Left ventricle myocardium superior (tissue), 1 donor: ENCODE results near the gene TNFAIP3. TPM values are rescaled to one million over a fixed set of nuclear protein-coding genes. Genes with fewer than 3 reads are reported as not detected.
A peak's percentile ranks its signal among the peaks of the same experiment; 100 is the strongest.
"Not testable (repeated sequence)": the region's sequence is repeated elsewhere in the genome, so short reads cannot be mapped to it uniquely, and the experiment has no call there.

Source experiments
- ATAC-seq: fragments of 200-7000 bp; cut with Tn5 transposase; one replicate; pipeline ENCODE4 v1.9.1; 2020; ENCODE audit warnings: mild to moderate bottlenecking, moderate library complexity
- DNase-seq: peaks from one replicate; pipeline ENCODE4 v3.0.0-alpha.2; 2020
- intact Hi-C: fragments of 100-400 bp; cut with micrococcal nuclease; formaldehyde crosslinking; loops from one replicate; pipeline ENCODE4 v1.11.0; 2022
- total RNA-seq: library from RNA; stranded (reverse); fragmentation: NEBNext Ultra II Directional; extraction: Animal tissue kit (Norgen Biotek cat#: 25700); gene quantifications from one replicate; pipeline ENCODE4 v1.2.1, GENCODE V29; 2021
- donor health status: DM: no; HTN: yes; CAD: no; lungs with severe emphysema.

Gene TNFAIP3
- total RNA-seq, 1 donor from 2014 or later: 9.9 TPM

DNA sequence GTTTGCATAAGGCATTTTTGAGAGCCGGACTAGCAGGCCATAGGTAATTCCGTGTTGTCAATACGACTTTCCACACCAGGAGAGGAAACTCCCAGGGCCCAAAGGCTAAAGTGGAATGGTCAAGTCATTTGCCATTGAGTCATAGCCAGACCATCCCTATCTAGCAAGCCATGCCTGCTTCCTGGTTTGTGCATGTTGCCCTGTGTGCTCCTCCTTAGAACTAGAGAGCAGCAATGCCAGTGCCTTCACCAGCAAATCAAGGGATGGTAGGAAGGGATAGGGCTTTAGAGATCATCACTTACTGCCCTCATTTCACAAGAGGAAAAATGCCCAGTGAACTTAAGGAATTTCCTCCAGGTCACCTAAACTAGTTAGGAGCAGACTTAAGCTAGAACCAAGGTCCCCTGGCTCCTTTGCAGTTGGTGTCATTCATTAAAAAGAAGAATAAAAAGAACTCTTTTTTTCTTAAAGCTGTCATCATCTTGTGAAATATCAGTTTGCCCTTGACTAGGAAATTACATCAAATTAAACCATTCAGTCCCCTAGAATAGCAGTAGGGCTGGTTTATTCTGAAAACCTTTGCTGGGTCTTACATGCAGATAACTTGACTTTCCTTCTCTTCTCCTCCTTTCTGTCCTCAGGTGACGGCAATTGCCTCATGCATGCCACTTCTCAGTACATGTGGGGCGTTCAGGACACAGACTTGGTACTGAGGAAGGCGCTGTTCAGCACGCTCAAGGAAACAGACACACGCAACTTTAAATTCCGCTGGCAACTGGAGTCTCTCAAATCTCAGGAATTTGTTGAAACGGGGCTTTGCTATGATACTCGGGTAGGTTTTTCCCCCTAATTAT, 7.4 kb downstream of the TNFAIP3 start:
- no peak for ATAC-seq
- intact Hi-C loops: no loop called here
- no peak for DNase-seq

DNA sequence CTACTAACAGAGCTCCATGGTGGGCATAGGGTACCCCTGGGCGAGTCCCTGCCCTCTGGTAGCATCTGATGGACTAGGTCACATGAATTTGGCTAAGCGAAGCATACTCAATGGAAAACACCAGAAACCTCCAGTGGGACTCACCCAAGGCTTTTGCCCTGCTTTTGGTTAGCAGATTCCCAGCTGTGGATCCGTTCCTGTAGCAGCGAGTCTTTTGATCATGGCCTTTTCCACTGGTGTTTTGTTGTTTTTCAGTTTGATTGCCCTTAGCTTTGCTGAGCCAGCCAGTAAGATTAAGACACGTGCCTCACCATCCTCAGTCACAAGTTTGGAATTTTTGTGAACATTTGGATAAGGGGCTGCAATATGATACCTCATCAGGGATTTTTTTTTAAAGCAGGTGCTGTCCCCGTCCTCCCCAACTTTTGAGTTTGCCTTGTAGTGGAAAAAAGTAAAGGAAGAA, 8.0 kb downstream of the TNFAIP3 start:
- intact Hi-C loops: no loop called here
- ATAC-seq (no peak), DNase-seq (no peak)

DNA sequence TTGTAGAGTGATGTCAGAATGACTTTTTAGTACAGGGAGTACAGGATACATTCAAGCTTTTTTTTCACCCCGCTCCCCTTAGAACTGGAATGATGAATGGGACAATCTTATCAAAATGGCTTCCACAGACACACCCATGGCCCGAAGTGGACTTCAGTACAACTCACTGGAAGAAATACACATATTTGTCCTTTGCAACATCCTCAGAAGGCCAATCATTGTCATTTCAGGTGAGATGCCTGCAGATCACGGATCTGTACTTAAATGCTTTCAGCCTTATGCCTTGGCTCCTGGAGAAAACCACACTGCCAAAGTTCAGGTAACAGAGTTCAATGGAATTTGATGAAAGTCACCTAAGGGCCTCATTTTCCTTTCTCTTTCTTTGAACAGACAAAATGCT, 8.5 kb downstream of the TNFAIP3 start:
- no peak for DNase-seq
- intact Hi-C loops: no loop called here
- no peak for ATAC-seq

DNA sequence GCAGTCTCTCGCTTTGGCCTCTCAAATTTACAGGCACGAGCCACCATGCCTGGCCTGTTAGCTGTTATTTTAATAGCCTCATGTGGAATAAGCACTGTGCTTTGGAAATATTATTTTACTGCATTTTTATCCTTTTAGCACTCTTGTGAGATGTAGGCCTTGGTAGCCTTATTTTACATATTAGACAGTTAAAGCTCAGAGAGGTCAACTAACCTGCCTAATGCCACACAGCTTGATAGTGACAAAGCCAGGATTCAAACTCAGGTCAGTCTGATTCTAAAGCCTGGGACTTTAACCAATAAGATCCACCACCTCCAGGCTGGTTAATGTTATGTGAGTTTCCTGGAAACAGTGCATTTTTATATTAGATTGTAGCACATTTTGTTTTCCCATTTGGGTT, 9.5 kb downstream of the TNFAIP3 start:
- no peak for DNase-seq
- intact Hi-C loops: no loop called here
- ATAC-seq: no peak

DNA sequence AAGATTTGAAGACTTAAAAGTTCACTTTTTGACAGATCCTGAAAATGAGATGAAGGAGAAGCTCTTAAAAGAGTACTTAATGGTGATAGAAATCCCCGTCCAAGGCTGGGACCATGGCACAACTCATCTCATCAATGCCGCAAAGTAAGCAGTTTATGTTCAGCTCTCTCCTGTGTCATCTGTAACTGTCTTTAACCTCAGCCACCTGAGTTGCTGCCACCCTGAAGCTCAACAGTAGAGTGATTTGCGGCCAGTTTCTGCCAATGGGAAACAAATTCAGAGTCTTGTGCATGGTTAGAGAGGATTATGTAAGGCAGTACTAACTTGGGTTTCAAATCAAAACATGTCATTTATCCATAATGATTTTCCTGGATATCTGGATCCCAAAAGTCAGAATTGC, 10.1 kb downstream of the TNFAIP3 start:
- intact Hi-C loops: no loop called here
- DNase-seq (no peak), ATAC-seq (no peak)

DNA sequence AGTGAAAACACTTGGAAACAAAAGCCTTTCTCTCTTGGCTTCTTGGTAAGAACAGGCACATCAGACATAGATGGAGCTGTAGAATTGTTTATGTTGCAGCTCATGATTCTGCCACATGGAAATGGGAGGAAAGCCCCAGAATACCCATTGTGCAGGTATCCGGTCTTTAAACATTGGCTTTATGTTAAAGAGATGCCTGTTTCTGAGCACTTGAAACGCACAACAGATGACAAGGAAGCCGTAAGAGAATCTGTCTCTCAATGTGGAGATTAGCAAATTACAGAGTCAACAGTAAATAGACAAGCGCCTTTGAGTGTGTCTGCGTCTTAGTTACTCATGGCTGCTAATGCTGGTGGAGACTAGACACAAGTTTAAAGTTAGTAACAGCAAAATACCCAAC, 10.5 kb downstream of the TNFAIP3 start:
- ATAC-seq (no peak), DNase-seq (no peak)
- intact Hi-C loops: no loop called here

DNA sequence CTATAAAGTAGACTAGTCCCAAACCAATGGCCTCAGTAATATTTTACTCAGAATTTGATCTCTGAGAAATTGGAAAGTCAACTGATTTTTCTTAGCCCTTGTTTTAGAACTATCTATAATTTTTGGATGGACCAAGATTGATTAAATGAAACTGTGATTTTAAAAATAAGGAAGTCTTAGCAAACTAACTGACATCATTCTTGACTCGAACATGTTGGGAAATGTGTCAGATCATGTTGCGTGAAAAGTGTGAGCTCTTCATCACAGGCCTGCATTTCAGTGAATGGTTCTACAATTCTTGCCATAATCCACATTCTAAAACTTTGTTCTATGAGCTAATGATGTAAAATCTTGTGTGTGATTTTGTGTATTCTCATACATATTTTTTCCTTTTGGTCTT, 11.0 kb downstream of the TNFAIP3 start:
- ATAC-seq (no peak), DNase-seq (no peak)
- intact Hi-C loops: no loop called here

DNA sequence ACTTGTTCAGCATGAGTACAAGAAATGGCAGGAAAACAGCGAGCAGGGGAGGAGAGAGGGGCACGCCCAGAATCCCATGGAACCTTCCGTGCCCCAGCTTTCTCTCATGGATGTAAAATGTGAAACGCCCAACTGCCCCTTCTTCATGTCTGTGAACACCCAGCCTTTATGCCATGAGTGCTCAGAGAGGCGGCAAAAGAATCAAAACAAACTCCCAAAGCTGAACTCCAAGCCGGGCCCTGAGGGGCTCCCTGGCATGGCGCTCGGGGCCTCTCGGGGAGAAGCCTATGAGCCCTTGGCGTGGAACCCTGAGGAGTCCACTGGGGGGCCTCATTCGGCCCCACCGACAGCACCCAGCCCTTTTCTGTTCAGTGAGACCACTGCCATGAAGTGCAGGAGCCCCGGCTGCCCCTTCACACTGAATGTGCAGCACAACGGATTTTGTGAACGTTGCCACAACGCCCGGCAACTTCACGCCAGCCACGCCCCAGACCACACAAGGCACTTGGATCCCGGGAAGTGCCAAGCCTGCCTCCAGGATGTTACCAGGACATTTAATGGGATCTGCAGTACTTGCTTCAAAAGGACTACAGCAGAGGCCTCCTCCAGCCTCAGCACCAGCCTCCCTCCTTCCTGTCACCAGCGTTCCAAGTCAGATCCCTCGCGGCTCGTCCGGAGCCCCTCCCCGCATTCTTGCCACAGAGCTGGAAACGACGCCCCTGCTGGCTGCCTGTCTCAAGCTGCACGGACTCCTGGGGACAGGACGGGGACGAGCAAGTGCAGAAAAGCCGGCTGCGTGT, 11.6 kb downstream of the TNFAIP3 start:
- ATAC-seq (peak; percentile 83), DNase-seq (peak; percentile 84)
- intact Hi-C loops: no loop called here

DNA sequence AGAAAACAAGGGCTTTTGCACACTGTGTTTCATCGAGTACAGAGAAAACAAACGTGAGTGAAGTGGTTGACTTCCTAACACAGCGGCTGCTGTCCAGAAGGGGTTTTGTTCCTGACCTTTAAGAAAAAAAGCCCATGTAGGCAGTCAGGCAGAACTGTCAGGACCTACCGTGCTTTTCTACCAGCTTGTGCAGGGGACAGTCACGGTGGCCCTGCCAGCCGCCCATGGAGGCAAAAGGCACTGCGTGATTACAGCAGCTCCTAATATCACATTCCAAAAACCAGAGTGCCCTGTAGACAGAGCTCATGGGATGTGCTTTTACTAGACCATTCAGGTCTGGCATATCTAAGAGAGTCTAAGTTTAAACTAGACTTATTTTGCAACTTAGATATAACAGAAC, 12.2 kb downstream of the TNFAIP3 start:
- DNase-seq: no peak
- ATAC-seq: no peak
- intact Hi-C loops: no loop called here

DNA sequence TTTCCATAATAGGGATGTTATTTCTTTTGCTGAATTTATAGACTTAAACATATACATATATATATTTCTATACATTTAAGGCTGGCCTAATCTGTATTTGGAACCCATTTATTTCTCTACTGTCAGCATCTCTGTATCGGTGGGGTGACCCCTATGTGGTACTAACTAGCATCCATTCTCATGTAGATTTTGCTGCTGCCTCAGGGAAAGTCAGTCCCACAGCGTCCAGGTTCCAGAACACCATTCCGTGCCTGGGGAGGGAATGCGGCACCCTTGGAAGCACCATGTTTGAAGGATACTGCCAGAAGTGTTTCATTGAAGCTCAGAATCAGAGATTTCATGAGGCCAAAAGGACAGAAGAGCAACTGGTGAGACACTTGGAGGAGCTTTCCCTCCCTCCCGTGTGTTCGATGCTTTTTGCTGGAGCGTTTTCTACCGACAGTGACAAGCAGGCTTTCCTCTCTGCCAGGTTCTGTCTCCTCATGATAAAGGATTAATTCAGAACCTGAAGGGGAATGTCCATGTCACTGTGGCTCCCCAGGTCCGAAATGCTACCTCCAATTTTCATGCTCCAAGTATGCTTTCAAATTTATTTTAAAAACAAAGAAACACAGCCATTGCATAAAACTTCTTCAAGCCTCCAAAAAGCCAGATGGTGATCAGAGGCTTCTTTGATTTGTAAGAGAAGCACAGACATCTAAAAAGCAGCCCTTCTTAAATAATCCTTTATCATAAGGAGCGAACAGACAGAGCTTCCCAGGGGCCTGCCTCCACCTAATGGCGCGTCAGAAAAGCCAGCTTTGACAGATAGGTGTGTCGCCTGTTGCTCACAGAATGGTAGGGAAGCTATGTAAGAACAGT, 13.1 kb downstream of the TNFAIP3 start:
- intact Hi-C loops: no loop called here
- ATAC-seq: no peak

DNA sequence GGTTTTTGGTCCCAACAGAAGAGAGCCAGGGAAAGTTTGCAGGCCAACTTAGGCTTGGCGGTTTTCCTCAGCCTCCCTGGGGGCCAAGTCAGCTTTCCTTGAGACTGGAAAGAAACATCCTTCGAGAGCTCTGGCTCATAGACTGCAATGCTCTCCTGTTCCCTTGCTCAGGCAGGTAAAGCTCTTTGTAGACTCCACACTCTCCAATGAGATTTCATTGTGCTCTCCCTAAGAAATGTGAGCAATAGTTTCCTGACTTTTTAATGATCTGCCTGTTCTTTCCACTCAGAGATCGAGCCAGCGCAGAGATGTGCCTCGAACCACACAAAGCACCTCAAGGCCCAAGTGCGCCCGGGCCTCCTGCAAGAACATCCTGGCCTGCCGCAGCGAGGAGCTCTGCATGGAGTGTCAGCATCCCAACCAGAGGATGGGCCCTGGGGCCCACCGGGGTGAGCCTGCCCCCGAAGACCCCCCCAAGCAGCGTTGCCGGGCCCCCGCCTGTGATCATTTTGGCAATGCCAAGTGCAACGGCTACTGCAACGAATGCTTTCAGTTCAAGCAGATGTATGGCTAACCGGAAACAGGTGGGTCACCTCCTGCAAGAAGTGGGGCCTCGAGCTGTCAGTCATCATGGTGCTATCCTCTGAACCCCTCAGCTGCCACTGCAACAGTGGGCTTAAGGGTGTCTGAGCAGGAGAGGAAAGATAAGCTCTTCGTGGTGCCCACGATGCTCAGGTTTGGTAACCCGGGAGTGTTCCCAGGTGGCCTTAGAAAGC, 13.9 kb downstream of the TNFAIP3 start:
- peak; percentile 51 for ATAC-seq
- intact Hi-C loops: no loop called here
- DNase-seq: peak; percentile 62

More for the DNA sequence above, 13.1 kb downstream of the TNFAIP3 start:
- no peak for DNase-seq

DNA sequence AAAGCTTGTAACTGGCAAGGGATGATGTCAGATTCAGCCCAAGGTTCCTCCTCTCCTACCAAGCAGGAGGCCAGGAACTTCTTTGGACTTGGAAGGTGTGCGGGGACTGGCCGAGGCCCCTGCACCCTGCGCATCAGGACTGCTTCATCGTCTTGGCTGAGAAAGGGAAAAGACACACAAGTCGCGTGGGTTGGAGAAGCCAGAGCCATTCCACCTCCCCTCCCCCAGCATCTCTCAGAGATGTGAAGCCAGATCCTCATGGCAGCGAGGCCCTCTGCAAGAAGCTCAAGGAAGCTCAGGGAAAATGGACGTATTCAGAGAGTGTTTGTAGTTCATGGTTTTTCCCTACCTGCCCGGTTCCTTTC, 14.4 kb downstream of the TNFAIP3 start:
- DNase-seq: no peak
- no peak for ATAC-seq
- intact Hi-C loops: no loop called here

DNA sequence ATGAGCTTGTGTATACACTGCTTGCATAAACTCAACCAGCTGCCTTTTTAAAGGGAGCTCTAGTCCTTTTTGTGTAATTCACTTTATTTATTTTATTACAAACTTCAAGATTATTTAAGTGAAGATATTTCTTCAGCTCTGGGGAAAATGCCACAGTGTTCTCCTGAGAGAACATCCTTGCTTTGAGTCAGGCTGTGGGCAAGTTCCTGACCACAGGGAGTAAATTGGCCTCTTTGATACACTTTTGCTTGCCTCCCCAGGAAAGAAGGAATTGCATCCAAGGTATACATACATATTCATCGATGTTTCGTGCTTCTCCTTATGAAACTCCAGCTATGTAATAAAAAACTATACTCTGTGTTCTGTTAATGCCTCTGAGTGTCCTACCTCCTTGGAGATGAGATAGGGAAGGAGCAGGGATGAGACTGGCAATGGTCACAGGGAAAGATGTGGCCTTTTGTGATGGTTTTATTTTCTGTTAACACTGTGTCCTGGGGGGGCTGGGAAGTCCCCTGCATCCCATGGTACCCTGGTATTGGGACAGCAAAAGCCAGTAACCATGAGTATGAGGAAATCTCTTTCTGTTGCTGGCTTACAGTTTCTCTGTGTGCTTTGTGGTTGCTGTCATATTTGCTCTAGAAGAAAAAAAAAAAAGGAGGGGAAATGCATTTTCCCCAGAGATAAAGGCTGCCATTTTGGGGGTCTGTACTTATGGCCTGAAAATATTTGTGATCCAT, 15.3 kb downstream of the TNFAIP3 start:
- intact Hi-C loops: no loop called here
- ATAC-seq (no peak), DNase-seq (no peak)

DNA sequence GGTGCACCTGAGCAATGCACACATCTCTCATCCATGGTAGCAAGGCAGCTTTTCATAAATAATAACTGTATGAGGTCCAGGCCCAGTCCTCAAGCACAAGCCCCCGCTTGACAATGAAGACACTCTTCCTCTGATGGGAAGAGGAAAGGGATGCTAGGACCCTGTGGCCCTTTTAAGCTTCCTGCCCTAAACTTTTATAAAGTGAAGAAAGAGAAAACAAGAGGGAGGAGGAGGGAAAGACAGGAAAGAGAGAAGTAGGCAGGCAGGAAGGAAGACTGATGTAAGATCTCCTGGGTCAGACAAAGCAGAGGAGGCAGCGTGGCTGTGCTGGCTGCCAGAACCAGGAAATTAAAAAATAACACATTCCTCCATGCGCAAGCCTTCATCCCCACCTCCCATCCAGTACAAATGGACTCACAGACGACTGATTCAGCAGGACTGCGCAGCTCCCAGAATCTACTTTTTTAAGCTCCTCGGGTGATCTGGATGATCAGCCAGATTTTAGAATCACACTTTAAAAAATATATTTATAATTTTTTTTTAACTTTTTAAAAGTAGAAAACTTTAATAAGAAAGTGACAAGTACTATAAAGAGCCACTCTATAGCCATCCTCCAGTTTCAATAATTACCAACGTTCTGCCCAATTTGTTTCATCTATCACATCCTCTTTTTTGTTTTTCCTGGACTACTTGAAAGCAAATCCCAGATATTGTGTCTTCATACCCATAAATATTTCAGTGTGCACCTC, 16.5 kb downstream of the TNFAIP3 start:
- peak; percentile 31 for DNase-seq
- peak; percentile 86 for ATAC-seq
- intact Hi-C loops: no loop called here

DNA sequence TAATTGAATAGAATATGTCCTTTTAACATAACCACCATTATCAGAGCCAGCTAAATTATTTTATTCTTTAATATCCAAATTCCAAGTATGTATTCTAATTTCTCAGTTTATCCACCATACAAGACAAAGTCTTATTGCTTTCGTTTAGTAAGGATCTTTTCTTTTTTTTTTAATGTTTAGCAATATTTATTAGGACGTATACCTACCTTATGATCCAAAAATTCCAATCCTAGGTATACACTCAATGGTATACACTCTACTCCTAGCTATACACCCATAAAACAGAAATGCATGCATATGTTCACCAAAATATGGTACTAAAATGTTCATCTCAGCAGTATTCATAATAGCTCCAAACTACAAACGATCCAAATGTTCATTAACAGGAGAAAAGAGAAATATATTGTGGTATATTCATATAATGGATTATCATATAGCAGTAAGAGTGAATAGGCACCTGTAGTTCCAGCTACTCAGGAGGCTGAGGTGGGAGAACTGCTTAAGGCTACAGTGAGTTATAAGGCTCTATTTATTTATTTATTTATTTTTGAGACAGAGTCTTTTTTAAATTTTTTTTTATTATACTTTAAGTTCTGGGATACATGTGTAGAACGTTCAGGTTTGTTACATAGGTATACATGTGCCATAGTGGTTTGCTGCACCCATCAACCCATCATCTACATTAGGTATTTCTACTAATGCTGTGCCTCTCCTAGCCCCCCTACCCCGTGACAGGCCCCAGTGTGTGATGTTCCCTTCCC, 17.3 kb downstream of the TNFAIP3 start:
- DNase-seq (no peak), ATAC-seq (no peak)
- intact Hi-C loops: no loop called here

DNA sequence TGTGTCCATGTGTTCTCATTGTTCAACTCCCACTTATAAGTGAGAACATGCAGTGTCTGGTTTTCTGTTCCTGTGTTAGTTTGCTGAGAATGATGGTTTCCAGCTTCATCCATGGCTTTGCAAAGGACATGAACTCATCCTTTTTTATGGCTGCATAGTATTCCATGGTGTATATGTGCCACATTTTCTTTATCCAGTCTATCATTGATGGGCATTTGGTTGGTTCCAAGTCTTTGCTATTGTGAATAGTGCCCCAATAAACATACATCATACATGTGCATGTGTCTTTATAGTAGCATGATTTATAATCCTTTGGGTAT, 17.8 kb downstream of the TNFAIP3 start:
- ATAC-seq, DNase-seq, intact Hi-C loops: not testable (repeated sequence)

DNA sequence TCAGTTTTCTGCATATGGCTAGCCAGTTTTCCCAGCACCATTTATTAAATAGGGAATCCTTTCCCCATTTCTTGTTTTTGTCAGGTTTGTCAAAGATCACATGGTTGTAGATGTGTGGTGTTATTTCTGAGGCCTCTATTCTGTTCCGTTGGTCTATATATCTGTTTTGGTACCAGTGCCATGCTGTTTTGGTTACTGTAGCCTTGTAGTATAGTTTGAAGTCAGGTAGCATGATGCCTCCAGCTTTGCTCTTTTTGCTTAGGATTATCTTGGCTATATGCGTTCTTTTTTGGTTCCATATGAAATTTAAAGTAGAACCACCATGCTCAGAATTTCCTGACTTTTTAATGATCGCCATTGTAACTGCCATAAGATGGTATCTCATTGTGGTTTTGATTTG, 19.2 kb downstream of the TNFAIP3 start:
- DNase-seq, ATAC-seq, intact Hi-C loops: not testable (repeated sequence)
